ENCODE measurements around the gene SSR3.
"Not testable (repeated sequence)": the region's sequence is repeated elsewhere in the genome, so short reads cannot be mapped to it uniquely, and the experiment has no call there.

Gene SSR3

DNA sequence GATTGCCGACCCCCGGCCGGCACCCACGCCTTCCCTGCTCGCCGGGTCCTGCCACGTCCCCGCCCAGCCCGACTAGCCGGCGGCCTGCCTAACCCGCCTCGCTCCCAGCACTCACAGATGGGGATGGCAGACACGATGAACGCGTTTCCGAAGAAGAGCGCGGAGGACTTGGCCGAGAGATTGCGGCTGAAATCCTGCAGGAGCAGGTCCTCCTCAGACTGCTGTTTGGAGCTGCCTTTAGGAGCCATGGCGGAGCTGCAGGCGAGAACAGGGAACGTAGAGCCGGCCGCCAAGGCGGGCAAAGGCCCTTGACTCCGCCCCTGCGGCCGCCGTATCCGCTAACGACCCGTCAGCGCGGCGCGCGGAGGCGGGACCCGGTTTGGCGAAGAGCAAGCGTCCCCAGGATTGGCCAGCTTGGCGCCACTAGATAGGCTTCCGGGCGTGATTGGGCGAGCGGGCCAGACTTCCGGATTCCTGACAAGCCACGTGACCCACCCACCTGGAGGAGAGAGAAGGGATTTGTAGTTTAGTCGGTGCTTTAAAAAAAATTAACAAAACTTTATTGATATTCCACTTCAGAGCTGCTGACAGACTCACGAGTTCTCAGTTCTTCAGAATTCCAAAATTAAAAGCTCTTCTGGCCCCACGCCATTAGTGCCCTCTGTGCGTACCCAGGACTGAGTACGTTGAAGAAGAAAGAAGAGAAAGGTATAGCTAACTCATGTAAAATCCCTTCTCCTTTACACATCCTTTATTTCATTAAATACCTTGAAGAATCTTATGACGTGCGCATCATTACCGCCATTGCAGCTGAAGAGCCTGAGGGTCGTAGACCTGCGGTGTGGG lies at the start of gene SSR3:
Gene SSR3 (minus strand): TSS at position 276 of the 846 bp plus-strand sequence. CDS start 28 bp downstream, at position 248.
- DNase-seq (ENCODE audit: low spot score): peak; percentile 98

DNA sequence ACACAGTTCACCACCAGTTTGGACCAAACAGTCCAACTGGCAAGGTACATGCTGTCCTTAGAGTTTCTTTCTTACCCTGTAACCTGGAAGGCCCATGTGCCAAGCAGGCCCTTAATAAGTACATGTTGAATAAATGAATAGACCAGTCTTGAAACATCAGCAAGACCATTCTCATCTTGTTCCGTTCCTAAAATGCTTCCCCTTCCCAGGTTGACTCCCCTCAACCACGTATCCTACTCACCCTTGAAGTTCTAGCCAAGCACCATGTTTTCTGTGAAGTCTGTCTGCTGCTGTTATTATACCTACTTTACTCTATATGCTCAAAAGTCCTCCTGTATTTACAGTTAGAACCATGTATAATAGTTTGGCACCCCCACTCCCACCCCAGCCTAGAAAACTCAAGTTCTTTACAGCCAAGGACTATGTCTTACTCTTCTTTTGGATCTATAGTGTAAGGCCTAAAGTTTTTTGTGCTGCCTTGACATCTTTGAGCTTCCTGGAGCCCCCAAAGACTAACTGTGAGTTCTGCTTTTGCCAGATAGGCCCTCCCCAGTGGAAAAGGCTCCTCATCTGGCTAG lies 49.2 kb upstream of the SSR3 start:
- no peak for DNase-seq (ENCODE audit: low spot score)

GRCh38 chr3:156603379-156604017 lies 48.6 kb upstream of the SSR3 start:
- DNase-seq (ENCODE audit: low spot score): no peak

- DNase-seq (ENCODE audit: low spot score): no peak
Measured at GRCh38 chr3:156602424-156602823, 47.5 kb upstream of the SSR3 start.

- no peak for DNase-seq (ENCODE audit: low spot score)
Measured at GRCh38 chr3:156601497-156601896, 46.6 kb upstream of the SSR3 start.

- no peak for DNase-seq (ENCODE audit: low spot score)
Measured at GRCh38 chr3:156600834-156601233, 45.9 kb upstream of the SSR3 start.

DNA sequence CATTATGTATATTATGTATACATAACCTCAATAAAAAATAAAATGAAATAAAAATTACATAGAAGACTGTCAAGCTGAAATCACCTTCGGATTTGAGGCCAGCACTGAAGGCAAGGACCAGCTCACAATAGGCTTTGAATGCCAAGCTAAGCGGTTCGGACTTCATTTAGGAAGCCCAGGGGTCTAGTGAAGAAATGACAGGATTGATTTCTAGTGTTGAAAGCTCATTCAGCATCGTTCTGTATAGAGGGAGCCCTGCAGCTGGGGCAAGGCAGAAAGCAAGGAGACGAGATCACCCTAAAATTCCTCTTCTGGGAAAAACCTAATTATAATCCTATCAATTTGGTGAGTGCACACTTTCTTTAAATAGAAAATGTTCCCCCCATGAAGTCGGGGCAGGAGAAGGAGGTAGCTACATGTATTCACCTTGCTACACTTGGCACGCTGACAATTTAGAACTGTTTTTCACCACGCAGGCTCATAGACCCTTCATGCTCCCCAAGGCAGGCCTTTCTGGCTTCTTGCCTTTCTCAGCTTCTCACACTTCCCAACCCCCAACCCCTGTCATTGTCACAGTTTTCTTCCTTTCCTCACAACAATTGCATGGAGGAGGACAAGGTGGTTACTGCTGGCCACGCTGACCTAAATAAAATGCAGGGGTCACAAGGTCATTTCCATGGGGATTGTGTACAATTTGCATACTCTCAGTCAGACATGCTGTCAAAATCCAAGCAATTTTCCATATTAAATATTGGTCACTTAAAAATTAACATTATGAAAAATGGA lies 44.4 kb upstream of the SSR3 start:
- DNase-seq (ENCODE audit: low spot score): no peak

GRCh38 chr3:156598413-156598812 lies 43.5 kb upstream of the SSR3 start:
- DNase-seq (ENCODE audit: low spot score): no peak

GRCh38 chr3:156594219-156594683 lies 39.3 kb upstream of the SSR3 start:
- no peak for DNase-seq (ENCODE audit: low spot score)

- no peak for DNase-seq (ENCODE audit: low spot score)
Measured at GRCh38 chr3:156593814-156594213, 38.9 kb upstream of the SSR3 start.

GRCh38 chr3:156589806-156590205 lies 34.9 kb upstream of the SSR3 start:
- not testable (repeated sequence) for DNase-seq (ENCODE audit: low spot score)

DNA sequence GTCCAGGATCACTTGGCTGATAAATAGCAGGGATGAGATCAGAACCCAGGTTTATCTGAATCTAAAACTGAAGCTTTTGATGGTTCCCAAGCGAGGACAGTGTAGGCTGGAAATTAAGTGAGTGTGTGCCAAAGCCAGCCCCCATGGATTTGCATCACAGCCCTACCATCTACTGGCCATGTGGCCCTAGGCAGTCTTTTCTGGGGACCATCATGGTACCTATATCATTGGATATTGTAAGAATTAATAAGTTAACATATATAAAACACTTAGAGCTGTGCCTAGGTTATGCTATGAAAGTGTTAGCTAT lies 32.8 kb upstream of the SSR3 start:
- no peak for DNase-seq (ENCODE audit: low spot score)

GRCh38 chr3:156586905-156587759 lies 32.2 kb upstream of the SSR3 start:
- no peak for DNase-seq (ENCODE audit: low spot score)

DNA sequence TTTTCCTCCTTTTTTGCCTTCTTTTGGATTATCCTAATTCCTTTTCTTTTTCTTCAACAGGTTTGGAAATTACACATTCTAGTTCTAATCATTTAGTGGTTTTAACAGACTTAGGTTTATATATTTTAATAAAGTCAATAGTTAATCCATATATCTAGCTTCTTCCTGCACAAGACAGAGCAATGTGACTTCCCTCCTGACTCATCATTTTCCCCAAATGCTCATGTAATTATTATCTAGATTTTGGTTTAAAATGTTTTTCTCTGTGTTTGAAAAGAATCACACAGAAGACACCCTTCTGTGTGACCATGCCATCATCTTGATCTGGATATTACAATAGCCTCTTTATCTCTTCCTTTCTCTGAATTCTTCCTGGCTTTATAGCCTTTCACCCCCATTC lies 28.6 kb upstream of the SSR3 start:
- no peak for DNase-seq (ENCODE audit: low spot score)

DNA sequence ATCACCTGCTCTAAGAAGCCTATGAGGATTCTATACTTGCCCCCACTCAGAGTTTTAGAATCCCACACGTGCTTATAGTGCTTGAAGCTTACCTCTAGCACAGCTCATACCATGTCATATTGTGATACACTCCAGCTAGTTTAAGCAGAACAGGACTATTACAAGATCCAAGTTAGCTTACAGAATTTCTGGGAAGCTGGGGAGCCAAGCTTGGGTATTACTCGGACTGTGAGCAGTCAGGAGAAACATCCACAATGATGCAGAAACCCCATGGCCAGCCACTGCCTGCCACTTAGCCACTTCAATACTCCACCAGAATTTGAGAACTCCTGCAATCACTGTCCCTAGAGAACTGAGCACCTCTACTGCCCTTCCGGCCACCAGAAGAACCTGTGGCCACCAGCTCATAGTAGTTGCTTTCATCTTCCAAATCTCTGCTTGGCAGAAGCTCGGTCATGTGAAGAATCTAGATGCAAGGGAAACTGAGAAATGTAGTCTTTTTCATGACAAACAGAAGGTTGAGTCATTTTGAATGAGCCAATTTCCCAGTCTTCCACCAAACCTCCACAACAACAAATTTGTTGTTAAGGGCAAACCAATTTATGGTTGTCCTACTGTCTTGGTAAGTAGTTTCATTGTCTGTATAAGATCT lies 27.7 kb upstream of the SSR3 start:
- DNase-seq (ENCODE audit: low spot score): no peak

DNA sequence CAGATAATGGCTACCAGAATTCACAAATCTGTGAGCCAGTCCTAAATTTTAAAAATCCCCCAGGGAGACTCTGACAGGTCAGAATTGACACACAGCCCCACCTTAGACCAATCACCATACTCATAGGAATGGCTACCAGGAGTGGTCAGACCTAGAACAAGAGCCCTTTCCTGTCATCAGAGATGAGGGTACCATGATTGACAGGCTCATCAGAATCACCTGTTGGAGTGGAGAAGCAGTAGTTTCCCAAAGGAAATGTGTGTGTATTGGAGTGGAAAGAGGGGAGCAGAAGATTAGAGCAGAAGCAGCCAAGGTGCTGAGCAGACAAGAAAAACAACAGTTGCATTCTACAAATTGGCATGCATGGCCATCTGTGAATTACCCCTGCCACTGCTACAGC lies 27.0 kb upstream of the SSR3 start:
- no peak for DNase-seq (ENCODE audit: low spot score)

- DNase-seq (ENCODE audit: low spot score): no peak
Measured at GRCh38 chr3:156581033-156581432, 26.1 kb upstream of the SSR3 start.

- DNase-seq (ENCODE audit: low spot score): no peak
Measured at GRCh38 chr3:156579427-156579851, 24.5 kb upstream of the SSR3 start.

- DNase-seq (ENCODE audit: low spot score): no peak
Measured at GRCh38 chr3:156577736-156578135, 22.8 kb upstream of the SSR3 start.

GRCh38 chr3:156576651-156577348 lies 21.9 kb upstream of the SSR3 start:
- no peak for DNase-seq (ENCODE audit: low spot score)
